ENCODE measurements around the gene PITX2.

PITX2 gene

GRCh38 chr4:110631584-110632505 lies 9.0 kb upstream of the PITX2 start:
- no peak for TF ChIP-seq ZNF8 (CRISPR knock-in tag; IDR thresholded peaks at IDR 0.05)
- no peak for TF ChIP-seq TOX (CRISPR knock-in tag; IDR thresholded peaks at IDR 0.05; ENCODE audit: borderline replicate concordance)
- no peak for TF ChIP-seq CSDC2 (CRISPR knock-in tag; IDR thresholded peaks at IDR 0.05)
- peak; percentile 99 for ATAC-seq

GRCh38 chr4:110630688-110631402 lies 8.0 kb upstream of the PITX2 start:
- no peak for TF ChIP-seq SNAI2 (CRISPR knock-in tag; IDR thresholded peaks at IDR 0.05)
- TF ChIP-seq TOX (CRISPR knock-in tag; IDR thresholded peaks at IDR 0.05; ENCODE audit: borderline replicate concordance): no peak
- no peak for ATAC-seq

GRCh38 chr4:110629780-110630687 lies 7.2 kb upstream of the PITX2 start:
- ATAC-seq: no peak
- no peak for TF ChIP-seq OSR1 (CRISPR knock-in tag; IDR thresholded peaks at IDR 0.05)
- no peak for TF ChIP-seq ARNTL (CRISPR knock-in tag; IDR thresholded peaks at IDR 0.05; ENCODE audit: borderline replicate concordance, low read depth)
- TF ChIP-seq SNAI2 (CRISPR knock-in tag; IDR thresholded peaks at IDR 0.05): no peak
- TF ChIP-seq BACH2 (CRISPR knock-in tag; IDR thresholded peaks at IDR 0.05; ENCODE audit: borderline replicate concordance): no peak
- TF ChIP-seq TOX (CRISPR knock-in tag; IDR thresholded peaks at IDR 0.05; ENCODE audit: borderline replicate concordance): no peak
- no peak for TF ChIP-seq ZFP30 (CRISPR knock-in tag; IDR thresholded peaks at IDR 0.05)
- no peak for TF ChIP-seq CREB5 (CRISPR knock-in tag; IDR thresholded peaks at IDR 0.05; ENCODE audit: low read depth)
- TF ChIP-seq ZFP3 (CRISPR knock-in tag; IDR thresholded peaks at IDR 0.05): no peak
- TF ChIP-seq CSDC2 (CRISPR knock-in tag; IDR thresholded peaks at IDR 0.05): no peak
- no peak for TF ChIP-seq ZC3H10 (CRISPR knock-in tag; IDR thresholded peaks at IDR 0.05)
- no peak for TF ChIP-seq ESRRG (CRISPR knock-in tag; IDR thresholded peaks at IDR 0.05)
- TF ChIP-seq TSHZ2 (CRISPR knock-in tag; IDR thresholded peaks at IDR 0.05): no peak
- TF ChIP-seq ZNF70 (CRISPR knock-in tag; IDR thresholded peaks at IDR 0.05): no peak
- TF ChIP-seq CSRNP3 (CRISPR knock-in tag; IDR thresholded peaks at IDR 0.05): no peak
- TF ChIP-seq TCF4 (CRISPR knock-in tag; IDR thresholded peaks at IDR 0.05; ENCODE audit: borderline replicate concordance): no peak
- no peak for TF ChIP-seq RARB (CRISPR knock-in tag; IDR thresholded peaks at IDR 0.05)
- no peak for TF ChIP-seq POU6F1 (CRISPR knock-in tag; IDR thresholded peaks at IDR 0.05; ENCODE audit: borderline replicate concordance, low read depth)
- TF ChIP-seq ZNF565 (CRISPR knock-in tag; conservative IDR thresholded peaks at IDR 0.05; ENCODE audit: low read depth): no peak

All from SK-N-SH treated with all-trans-retinoic acid at 6 μM for 48 hours (cell line).